Mucosa of rectum (tissue), 2 donors: ENCODE measurements around the gene XXYLT1.

ENCODE experiments used
- H3K27ac ChIP-seq, 2 donors: one replicate each; pipeline ENCODE4 v1.7.0; 2013; ENCODE audit warnings: inconsistent platforms in 2 of 2, low read depth in 2 of 2, low read length in 2 of 2
- H3K27me3 ChIP-seq, 2 donors: one replicate each; pipeline ENCODE4 v1.7.0; 2013; ENCODE audit warnings: low read length in 2 of 2; ENCODE audit not compliant: control insufficient read depth in 2 of 2, insufficient read depth in 2 of 2
- H3K36me3 ChIP-seq, 2 donors: one replicate each; pipeline ENCODE4 v1.7.0; 2013; ENCODE audit warnings: low read length in 2 of 2; ENCODE audit not compliant: control insufficient read depth in 2 of 2, insufficient read depth in 2 of 2
- H3K4me1 ChIP-seq, 2 donors: one replicate each; pipeline ENCODE4 v1.7.0; 2013; ENCODE audit warnings: low read length in 2 of 2, mild to moderate bottlenecking in 1 of 2; ENCODE audit not compliant: control insufficient read depth in 2 of 2, insufficient read depth in 2 of 2
- H3K4me3 ChIP-seq, 2 donors: one replicate each; pipeline ENCODE4 v1.7.0; 2013; ENCODE audit warnings: low read length in 2 of 2
- H3K9ac ChIP-seq, 2 donors: one replicate each; pipeline ENCODE4 v1.7.0; 2013; ENCODE audit warnings: low read length in 2 of 2, low read depth in 1 of 2, mild to moderate bottlenecking in 1 of 2
- H3K9me3 ChIP-seq, 2 donors: one replicate each; pipeline ENCODE4 v1.7.0; 2013; ENCODE audit warnings: low read length in 2 of 2; ENCODE audit not compliant: control insufficient read depth in 2 of 2
- donor health status: healthy.
- donor health status: Normal muscosa, but diverticular disease.

Gene XXYLT1

GRCh38 chr3:195250473-195251251, 20.3 kb downstream of the XXYLT1 start:
- Histone ChIP-seq H3K36me3 (no peaks in the 10 kb centered on the region), H3K9ac (no peak overlapping the region), H3K27me3 (no peaks in the 10 kb centered on the region), H3K9me3 (no peaks in the 10 kb centered on the region), H3K4me3 (no peak overlapping the region), H3K4me1 (no peaks in the 10 kb centered on the region), H3K27ac (no peak overlapping the region)

DNA sequence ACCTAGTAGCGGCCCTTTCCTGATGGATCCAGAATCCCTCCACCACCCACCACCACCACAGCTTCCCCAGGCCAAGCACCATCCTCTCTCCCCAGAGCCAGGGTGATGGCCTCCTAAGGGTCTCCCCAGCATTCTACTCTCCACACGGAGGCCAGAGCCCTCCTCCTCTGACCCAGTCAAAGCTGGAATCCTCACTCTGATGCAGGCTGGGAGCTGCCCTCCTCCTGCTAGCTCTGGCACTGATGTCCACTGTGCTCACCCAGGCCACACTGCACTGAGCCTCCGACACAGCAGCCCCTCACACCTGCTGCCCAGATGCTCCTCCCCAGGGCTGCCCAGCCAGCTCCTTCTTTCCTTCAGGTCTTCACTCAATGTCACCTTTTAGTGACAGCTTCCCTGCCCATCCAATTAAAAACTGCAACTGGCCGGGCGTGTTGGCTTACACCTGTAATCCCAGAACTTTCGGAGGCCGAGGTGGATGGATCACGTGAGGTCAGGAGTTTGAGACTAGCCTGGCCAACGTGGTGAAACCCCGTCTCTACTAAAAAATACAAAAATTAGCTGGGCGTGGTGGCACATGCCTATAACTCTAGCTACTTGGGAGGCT, 21.0 kb downstream of the XXYLT1 start:
- Histone ChIP-seq H3K36me3 (no peaks in the 10 kb centered on the region), H3K4me1 (no peaks in the 10 kb centered on the region), H3K9ac (no peak overlapping the region), H3K4me3 (no peak overlapping the region), H3K9me3 (no peaks in the 10 kb centered on the region), H3K27me3 (no peaks in the 10 kb centered on the region), H3K27ac (no peak overlapping the region)

GRCh38 chr3:195249057-195249770, 21.7 kb downstream of the XXYLT1 start:
- H3K9me3 ChIP-seq, result no peaks in the 10 kb centered on the region
- no peaks in the 10 kb centered on the region for H3K4me1 ChIP-seq
- H3K9ac ChIP-seq, result no peak overlapping the region
- no peak overlapping the region for H3K4me3 ChIP-seq
- no peaks in the 10 kb centered on the region for H3K36me3 ChIP-seq
- no peaks in the 10 kb centered on the region for H3K27me3 ChIP-seq
- H3K27ac ChIP-seq, result no peak overlapping the region

DNA sequence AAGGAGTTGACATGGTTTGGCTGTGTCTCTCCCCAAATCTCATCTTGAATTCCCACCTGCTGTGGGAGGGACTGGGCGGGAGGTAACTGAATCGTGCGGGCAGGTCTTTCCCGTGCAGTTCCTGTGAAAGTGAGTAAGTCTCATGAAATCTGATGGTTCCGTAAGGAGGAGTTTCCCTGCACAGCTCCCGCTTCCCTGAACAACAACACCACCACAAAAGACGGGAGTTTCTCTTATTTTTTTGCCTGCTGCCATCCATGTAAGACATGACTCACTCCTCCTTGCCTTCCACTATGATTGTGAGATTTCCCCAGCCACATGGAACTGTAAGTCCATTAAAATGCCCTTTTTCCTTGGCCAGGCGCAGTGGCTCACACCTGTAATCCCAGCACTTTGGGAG, 22.7 kb downstream of the XXYLT1 start:
- no peaks in the 10 kb centered on the region for H3K36me3 ChIP-seq
- no peaks in the 10 kb centered on the region for H3K9me3 ChIP-seq
- H3K4me3 ChIP-seq, result no peak overlapping the region

GRCh38 chr3:195247863-195248189, 23.1 kb downstream of the XXYLT1 start:
- no peaks in the 10 kb centered on the region for H3K9me3 ChIP-seq
- H3K4me3 ChIP-seq, result no peak overlapping the region
- no peak overlapping the region for H3K27ac ChIP-seq
- H3K9ac ChIP-seq, result no peak overlapping the region
- no peaks in the 10 kb centered on the region for H3K36me3 ChIP-seq
- no peaks in the 10 kb centered on the region for H3K27me3 ChIP-seq
- no peaks in the 10 kb centered on the region for H3K4me1 ChIP-seq

More for the DNA sequence above, 22.7 kb downstream of the XXYLT1 start:
- no peak overlapping the region for H3K27ac ChIP-seq
- no peaks in the 10 kb centered on the region for H3K4me1 ChIP-seq
- H3K27me3 ChIP-seq, result no peaks in the 10 kb centered on the region
- no peak overlapping the region for H3K9ac ChIP-seq

DNA sequence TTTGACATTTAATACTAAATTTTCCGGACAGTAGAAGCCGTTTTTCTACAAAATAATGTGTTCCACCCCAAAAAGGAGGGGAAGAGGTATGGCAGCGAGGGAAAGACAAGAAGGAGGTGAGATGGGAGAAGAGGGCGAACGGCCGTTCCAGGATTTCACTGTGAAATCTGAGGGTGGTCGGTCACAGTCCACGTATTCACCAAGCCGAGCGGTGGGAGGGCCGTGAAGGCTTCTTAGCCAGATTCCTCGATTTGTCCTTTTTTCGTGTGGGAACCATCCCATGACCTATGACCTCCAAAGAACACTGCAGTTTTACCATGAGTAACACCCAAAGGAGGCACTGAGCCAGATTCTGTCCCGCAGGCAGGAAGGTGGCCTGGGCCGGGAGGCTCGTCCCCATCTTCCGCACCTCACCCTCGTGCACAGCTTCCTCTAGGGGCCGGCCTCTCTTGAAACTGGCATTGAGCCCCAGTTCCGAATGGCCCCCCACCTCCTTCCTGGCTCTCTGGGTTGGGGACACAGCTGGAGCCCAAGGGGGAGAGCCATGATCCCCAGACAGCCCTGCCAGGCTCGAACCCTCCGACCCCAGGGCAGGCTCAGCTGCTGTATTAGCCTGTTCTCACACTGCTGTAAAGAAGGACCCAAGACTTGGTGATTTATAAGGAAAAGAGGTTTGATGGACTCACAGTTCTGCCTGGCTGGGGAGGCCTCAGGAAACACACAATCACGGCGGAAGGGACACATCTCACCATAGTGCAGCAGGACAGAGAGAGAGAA, 23.7 kb downstream of the XXYLT1 start:
- Histone ChIP-seq H3K9me3 (no peaks in the 10 kb centered on the region), H3K36me3 (no peaks in the 10 kb centered on the region), H3K27ac (no peak overlapping the region), H3K9ac (no peak overlapping the region), H3K4me3 (no peak overlapping the region), H3K4me1 (no peaks in the 10 kb centered on the region), H3K27me3 (no peaks in the 10 kb centered on the region)

GRCh38 chr3:195246581-195246995, 24.4 kb downstream of the XXYLT1 start:
- Histone ChIP-seq H3K27ac (no peak overlapping the region), H3K4me1 (no peaks in the 10 kb centered on the region), H3K9me3 (no peaks in the 10 kb centered on the region), H3K4me3 (no peak overlapping the region), H3K36me3 (no peaks in the 10 kb centered on the region), H3K27me3 (no peaks in the 10 kb centered on the region), H3K9ac (no peak overlapping the region)

- no peak overlapping the region for H3K4me3 ChIP-seq
- H3K9me3 ChIP-seq, result no peaks in the 10 kb centered on the region
- H3K9ac ChIP-seq, result no peak overlapping the region
- no peaks in the 10 kb centered on the region for H3K4me1 ChIP-seq
- no peaks in the 10 kb centered on the region for H3K27me3 ChIP-seq
- no peaks in the 10 kb centered on the region for H3K36me3 ChIP-seq
- H3K27ac ChIP-seq, result no peak overlapping the region
Observed at GRCh38 chr3:195245531-195245951, 25.4 kb downstream of the XXYLT1 start.

- H3K4me3 ChIP-seq, result no peak overlapping the region
Observed at GRCh38 chr3:195241592-195242355, 29.2 kb downstream of the XXYLT1 start.

More at GRCh38 chr3:195241592-195242355, 29.2 kb downstream of the XXYLT1 start:
- no peaks in the 10 kb centered on the region for H3K36me3 ChIP-seq
- no peaks in the 10 kb centered on the region for H3K9me3 ChIP-seq
- H3K27ac ChIP-seq, result no peak overlapping the region
- H3K9ac ChIP-seq, result no peak overlapping the region
- no peaks in the 10 kb centered on the region for H3K27me3 ChIP-seq
- peaks cover 0 to 5% of the 10 kb centered on the region in 2 donors for H3K4me1 ChIP-seq
